GM12873 (cell line): ENCODE data around the gene VILL.

Experiments used
- TF ChIP-seq, protein P1 (sequence below): IDR thresholded peaks from 2 replicates; pipeline ENCODE4 v1.5.1; 2012; ENCODE audit warnings: low read depth, mild to moderate bottlenecking, moderate library complexity, low read length, control low read depth; ENCODE audit not compliant: insufficient read depth; ENCODE audit errors: missing control alignments

Gene VILL

GRCh38 chr3:38026856-38027255 lies 36.3 kb downstream of the VILL start:
- TF ChIP-seq, protein P1, sequence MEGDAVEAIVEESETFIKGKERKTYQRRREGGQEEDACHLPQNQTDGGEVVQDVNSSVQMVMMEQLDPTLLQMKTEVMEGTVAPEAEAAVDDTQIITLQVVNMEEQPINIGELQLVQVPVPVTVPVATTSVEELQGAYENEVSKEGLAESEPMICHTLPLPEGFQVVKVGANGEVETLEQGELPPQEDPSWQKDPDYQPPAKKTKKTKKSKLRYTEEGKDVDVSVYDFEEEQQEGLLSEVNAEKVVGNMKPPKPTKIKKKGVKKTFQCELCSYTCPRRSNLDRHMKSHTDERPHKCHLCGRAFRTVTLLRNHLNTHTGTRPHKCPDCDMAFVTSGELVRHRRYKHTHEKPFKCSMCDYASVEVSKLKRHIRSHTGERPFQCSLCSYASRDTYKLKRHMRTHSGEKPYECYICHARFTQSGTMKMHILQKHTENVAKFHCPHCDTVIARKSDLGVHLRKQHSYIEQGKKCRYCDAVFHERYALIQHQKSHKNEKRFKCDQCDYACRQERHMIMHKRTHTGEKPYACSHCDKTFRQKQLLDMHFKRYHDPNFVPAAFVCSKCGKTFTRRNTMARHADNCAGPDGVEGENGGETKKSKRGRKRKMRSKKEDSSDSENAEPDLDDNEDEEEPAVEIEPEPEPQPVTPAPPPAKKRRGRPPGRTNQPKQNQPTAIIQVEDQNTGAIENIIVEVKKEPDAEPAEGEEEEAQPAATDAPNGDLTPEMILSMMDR = no peak

GRCh38 chr3:38027466-38028465 lies 37.2 kb downstream of the VILL start:
- TF ChIP-seq, protein P1 = no peak

GRCh38 chr3:38028621-38029361 lies 38.2 kb downstream of the VILL start:
- TF ChIP-seq, protein P1 = no peak

- TF ChIP-seq, protein P1 = no peak
Observed at GRCh38 chr3:38029400-38030125, 39.0 kb downstream of the VILL start, which contains the start of gene PLCD1. Gene PLCD1 (minus strand): TSS chr3:38029642. CDS start chr3:38029539, 103 bp downstream.

GRCh38 chr3:38030126-38031021 lies 39.8 kb downstream of the VILL start:
- TF ChIP-seq, protein P1 = no peak
